ENCODE measurements around the gene NDUFS2.

- no peak for TF ChIP-seq CTCF (IDR thresholded peaks at IDR 0.05)
- TF ChIP-seq EZH2 (IDR thresholded peaks at IDR 0.05; ENCODE audit: borderline replicate concordance, insufficient read depth, low read depth, low read length, poor library complexity, severe bottlenecking): no peak
Observed at GRCh38 chr1:161214369-161214768, 12.2 kb downstream of the NDUFS2 start.

Measured in B cell (primary cell).